Measurements from ENCODE around the gene FZD2. TPM values are rescaled to one million over a fixed set of nuclear protein-coding genes. Genes with fewer than 3 reads are reported as not detected.
A peak's percentile ranks its signal among the peaks of the same experiment; 100 is the strongest.

The FZD2 gene
- total RNA-seq, 1 experiment from 2014 or later, result 11.6 TPM

- TF ChIP-seq EZH2phosphoT487 (IDR thresholded peaks at IDR 0.05; ENCODE audit: borderline replicate concordance, low read length), result no peak
- no peak for TF ChIP-seq CTCF (conservative IDR thresholded peaks at IDR 0.05; ENCODE audit: low read depth, low read length)
- Histone ChIP-seq H3K27ac (ENCODE audit: low read length) (no peak overlapping the region), H2AFZ (ENCODE audit: low read length) (peak overlapping the region; percentile 28; the same call in 1 of the 2 replicates), H3K36me3 (ENCODE audit: low read depth, low read length) (no peaks in the 10 kb centered on the region), H3K4me3 (ENCODE audit: low read length) (no peak overlapping the region), H3K9me3 (ENCODE audit: low read length) (no peaks in the 10 kb centered on the region), H3K9ac (ENCODE audit: low read length) (no peak overlapping the region), H4K20me1 (ENCODE audit: low read length) (no peaks in the 10 kb centered on the region), H3K4me2 (ENCODE audit: low read length) (peak overlapping the region; percentile 15; the same call in 1 of the 2 replicates), H3K9me2 (replicated peaks; ENCODE audit: low read length) (no peaks in the 10 kb centered on the region), H3K27me3 (ENCODE audit: low read length) (no peaks in the 10 kb centered on the region), H3F3A (ENCODE audit: low read length, unreplicated experiment) (no peaks in the 10 kb centered on the region), H3K4me1 (ENCODE audit: insufficient read depth, low read length) (no peaks in the 10 kb centered on the region), H3K79me2 (ENCODE audit: low read length) (no peaks in the 10 kb centered on the region)
- ChIA-PET POLR2A (ENCODE audit: unreplicated experiment) (interaction anchor here (0.7 kb wide), 2 partner anchors 48 to 68 kb away, joined by 3 to 10 read pairs; no protein-coding TSS in a partner anchor), CTCF (interaction anchor here (0.5 to 0.6 kb wide), 2 partner anchors 46 to 53 kb away, joined by 3 read pairs; no protein-coding TSS in a partner anchor)
- intact Hi-C loops (cut with micrococcal nuclease), result no loop called here
- DNase-seq (peak; percentile 43), ATAC-seq (peak; percentile 61)
- no TSS peak for BruUV-seq (replicated peaks)
These were observed 11.9 kb downstream of the FZD2 start for GRCh38 chr17:44568945-44569858.

- no peak overlapping the region for H3K4me3 ChIP-seq (ENCODE audit: low read length)
- no peaks in the 10 kb centered on the region for H3K36me3 ChIP-seq (ENCODE audit: low read depth, low read length)
- H3K79me2 ChIP-seq (ENCODE audit: low read length), result no peaks in the 10 kb centered on the region
- H3K27ac ChIP-seq (ENCODE audit: low read length), result no peak overlapping the region
- intact Hi-C loops (cut with micrococcal nuclease), result no loop called here
- no peaks in the 10 kb centered on the region for H3F3A ChIP-seq (ENCODE audit: low read length, unreplicated experiment)
- no peaks in the 10 kb centered on the region for H3K9me3 ChIP-seq (ENCODE audit: low read length)
- no peak overlapping the region for H3K4me2 ChIP-seq (ENCODE audit: low read length)
- POLR2A ChIA-PET (ENCODE audit: unreplicated experiment), result no interaction called here
- CTCF ChIA-PET, result interaction anchor here (0.6 kb wide), 1 partner anchor 26 kb away, joined by 3 read pairs; no protein-coding TSS in a partner anchor
- no peak overlapping the region for H2AFZ ChIP-seq (ENCODE audit: low read length)
- ATAC-seq (no peak), DNase-seq (no peak)
- no peak for TF ChIP-seq EZH2phosphoT487 (IDR thresholded peaks at IDR 0.05; ENCODE audit: borderline replicate concordance, low read length)
- TF ChIP-seq EZH2 (IDR thresholded peaks at IDR 0.05; ENCODE audit: low read length, unreplicated experiment), result no peak
- TF ChIP-seq CTCF (conservative IDR thresholded peaks at IDR 0.05; ENCODE audit: low read depth, low read length), result no peak
- H3K4me1 ChIP-seq (ENCODE audit: insufficient read depth, low read length), result no peaks in the 10 kb centered on the region
- no TSS peak for BruUV-seq (replicated peaks)
- H3K27me3 ChIP-seq (ENCODE audit: low read length), result no peaks in the 10 kb centered on the region
- no peak overlapping the region for H3K9ac ChIP-seq (ENCODE audit: low read length)
- no peaks in the 10 kb centered on the region for H3K9me2 ChIP-seq (replicated peaks; ENCODE audit: low read length)
- no peaks in the 10 kb centered on the region for H4K20me1 ChIP-seq (ENCODE audit: low read length)
These were observed 15.5 kb downstream of the FZD2 start for GRCh38 chr17:44572801-44573200.

GRCh38 chr17:44575403-44575802 is 18.1 kb downstream of the FZD2 start:
- H4K20me1 ChIP-seq (ENCODE audit: low read length), result no peaks in the 10 kb centered on the region
- H3K27ac ChIP-seq (ENCODE audit: low read length), result no peak overlapping the region
- H3K4me3 ChIP-seq (ENCODE audit: low read length), result no peak overlapping the region
- ATAC-seq (no peak), DNase-seq (no peak)
- no peaks in the 10 kb centered on the region for H3K79me2 ChIP-seq (ENCODE audit: low read length)
- H3K9me2 ChIP-seq (replicated peaks; ENCODE audit: low read length), result no peaks in the 10 kb centered on the region
- intact Hi-C loops (cut with micrococcal nuclease), result no loop called here
- no peaks in the 10 kb centered on the region for H3K9me3 ChIP-seq (ENCODE audit: low read length)
- no TSS peak for BruUV-seq (replicated peaks)
- ChIA-PET CTCF (interaction anchor here (0.9 kb wide), 1 partner anchor 18 kb away, joined by 3 read pairs; the partner anchor contains the start of gene FZD2), POLR2A (ENCODE audit: unreplicated experiment) (no interaction called here)
- H3K9ac ChIP-seq (ENCODE audit: low read length), result no peak overlapping the region
- H3K4me2 ChIP-seq (ENCODE audit: low read length), result no peak overlapping the region
- H3K36me3 ChIP-seq (ENCODE audit: low read depth, low read length), result no peaks in the 10 kb centered on the region
- no peaks in the 10 kb centered on the region for H3K4me1 ChIP-seq (ENCODE audit: insufficient read depth, low read length)
- H2AFZ ChIP-seq (ENCODE audit: low read length), result no peak overlapping the region
- H3K27me3 ChIP-seq (ENCODE audit: low read length), result no peaks in the 10 kb centered on the region
- no peak for TF ChIP-seq EZH2phosphoT487 (IDR thresholded peaks at IDR 0.05; ENCODE audit: borderline replicate concordance, low read length)
- TF ChIP-seq EZH2 (IDR thresholded peaks at IDR 0.05; ENCODE audit: low read length, unreplicated experiment), result no peak
- no peak for TF ChIP-seq CTCF (conservative IDR thresholded peaks at IDR 0.05; ENCODE audit: low read depth, low read length)
- no peaks in the 10 kb centered on the region for H3F3A ChIP-seq (ENCODE audit: low read length, unreplicated experiment)

All from PC-3 (cell line).